Smooth muscle cell (in vitro differentiated cells): ENCODE measurements around the gene LEPROT. TPM values are rescaled to one million over a fixed set of nuclear protein-coding genes. Genes with fewer than 3 reads are reported as not detected.

Source experiments
- DNase-seq: peaks from one replicate; lab custom pipeline; 2025; ENCODE audit not compliant: unreplicated experiment; lab: John Stamatoyannopoulos, UW
- H2AFZ ChIP-seq: fragments of 200-600 bp; sonication (generic); 2 replicates; pipeline ENCODE4 v1.6.0; 2016; ENCODE audit warnings: antibody characterized with exemption, low read depth, mild to moderate bottlenecking
- H3F3A ChIP-seq: fragments of 200-600 bp; sonication (generic); 2 replicates; pipeline ENCODE4 v1.6.0; 2017; ENCODE audit warnings: antibody characterized with exemption, low read depth
- H3K27ac ChIP-seq: fragments of 200-600 bp; sonication (generic); 2 replicates; pipeline ENCODE4 v1.5.1; 2016; ENCODE audit warnings: low read depth, mild to moderate bottlenecking
- H3K27me3 ChIP-seq: fragments of 200-600 bp; sonication (generic); 2 replicates; pipeline ENCODE4 v1.6.1; 2016; ENCODE audit warnings: low read depth, mild to moderate bottlenecking
- H3K36me3 ChIP-seq: fragments of 200-600 bp; sonication (generic); 2 replicates; pipeline ENCODE4 v1.5.1; 2016; ENCODE audit warnings: low read depth
- H3K4me1 ChIP-seq: fragments of 200-600 bp; sonication (generic); 2 replicates; pipeline ENCODE4 v1.5.1; 2016; ENCODE audit warnings: low read depth
- H3K4me2 ChIP-seq: fragments of 200-600 bp; sonication (generic); 2 replicates; pipeline ENCODE4 v1.6.0; 2016; ENCODE audit warnings: mild to moderate bottlenecking
- H3K4me3 ChIP-seq: fragments of 200-600 bp; sonication (generic); 2 replicates; pipeline ENCODE4 v1.5.1; 2016; ENCODE audit warnings: mild to moderate bottlenecking
- H3K79me2 ChIP-seq: fragments of 200-600 bp; sonication (generic); 2 replicates; pipeline ENCODE4 v1.6.0; 2016; ENCODE audit warnings: low read depth, mild to moderate bottlenecking
- H3K9ac ChIP-seq: fragments of 200-600 bp; sonication (generic); 2 replicates; pipeline ENCODE4 v1.6.0; 2016; ENCODE audit warnings: low read depth
- H3K9me3 ChIP-seq: fragments of 200-600 bp; sonication (generic); replicated peaks from 2 replicates; pipeline ENCODE4 v1.5.1; 2016; ENCODE audit warnings: low read depth
- H4K20me1 ChIP-seq: fragments of 200-600 bp; sonication (generic); 2 replicates; pipeline ENCODE4 v1.6.0; 2016; ENCODE audit warnings: low read depth
- WGBS: methylation state at CpG from one replicate; pipeline ENCODE4 v1.1.7; 2016; ENCODE audit warnings: low lambda C conversion rate; 5-methylcytosine and 5-hydroxymethylcytosine counted together
- polyA plus RNA-seq: library from polyadenylated mRNA; unstranded; fragments of >200 nt; fragmentation: Nextera tagmentation; extraction: Ambion mirVana; gene quantifications from 2 replicates; pipeline ENCODE4 v1.2.1, GENCODE V29; 2016
- total RNA-seq: library from RNA; depleted of rRNA; stranded (reverse); fragments of >200 nt; gene quantifications from 2 replicates; pipeline ENCODE4 v1.2.3, GENCODE V29; 2014
- TF ChIP-seq, protein P1 (sequence below): fragments of 200-600 bp; sonication (generic); IDR thresholded peaks from 2 replicates; pipeline ENCODE4 v1.5.1; 2017; ENCODE audit warnings: borderline replicate concordance, mild to moderate bottlenecking, antibody characterized with exemption; ENCODE audit not compliant: insufficient read depth, poor library complexity, severe bottlenecking

LEPROT gene
- total and polyA plus RNA-seq, 2 experiments from 2014 or later = 61.0 to 76.4 TPM

- under 1% methylated on average over 23 of the region's 52 CpGs for whole genome bisulfite sequencing
- no peaks in the 10 kb centered on the region for H3K27me3 ChIP-seq
- peak overlapping the region; percentile 96 for H3K4me2 ChIP-seq
- peak; percentile 100 for DNase-seq
- H3K36me3 ChIP-seq = no peaks in the 10 kb centered on the region
- peak overlapping the region; percentile 78 for H3K9ac ChIP-seq
- H3K9me3 ChIP-seq = no peaks in the 10 kb centered on the region
- H3F3A ChIP-seq = peaks cover 11% of the 10 kb centered on the region
- peak overlapping the region; percentile 100 for H2AFZ ChIP-seq
- peak overlapping the region; percentile 90 for H3K4me3 ChIP-seq
- peak overlapping the region; percentile 97 for H3K27ac ChIP-seq
- peaks cover 29% of the 10 kb centered on the region for H4K20me1 ChIP-seq
- H3K79me2 ChIP-seq = peaks cover 36% of the 10 kb centered on the region
- peaks cover 5% of the 10 kb centered on the region for H3K4me1 ChIP-seq
- TF ChIP-seq, protein P1, sequence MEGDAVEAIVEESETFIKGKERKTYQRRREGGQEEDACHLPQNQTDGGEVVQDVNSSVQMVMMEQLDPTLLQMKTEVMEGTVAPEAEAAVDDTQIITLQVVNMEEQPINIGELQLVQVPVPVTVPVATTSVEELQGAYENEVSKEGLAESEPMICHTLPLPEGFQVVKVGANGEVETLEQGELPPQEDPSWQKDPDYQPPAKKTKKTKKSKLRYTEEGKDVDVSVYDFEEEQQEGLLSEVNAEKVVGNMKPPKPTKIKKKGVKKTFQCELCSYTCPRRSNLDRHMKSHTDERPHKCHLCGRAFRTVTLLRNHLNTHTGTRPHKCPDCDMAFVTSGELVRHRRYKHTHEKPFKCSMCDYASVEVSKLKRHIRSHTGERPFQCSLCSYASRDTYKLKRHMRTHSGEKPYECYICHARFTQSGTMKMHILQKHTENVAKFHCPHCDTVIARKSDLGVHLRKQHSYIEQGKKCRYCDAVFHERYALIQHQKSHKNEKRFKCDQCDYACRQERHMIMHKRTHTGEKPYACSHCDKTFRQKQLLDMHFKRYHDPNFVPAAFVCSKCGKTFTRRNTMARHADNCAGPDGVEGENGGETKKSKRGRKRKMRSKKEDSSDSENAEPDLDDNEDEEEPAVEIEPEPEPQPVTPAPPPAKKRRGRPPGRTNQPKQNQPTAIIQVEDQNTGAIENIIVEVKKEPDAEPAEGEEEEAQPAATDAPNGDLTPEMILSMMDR = no peak
These were observed 533 bp upstream of the LEPROT start for GRCh38 chr1:65419681-65420589.

DNA sequence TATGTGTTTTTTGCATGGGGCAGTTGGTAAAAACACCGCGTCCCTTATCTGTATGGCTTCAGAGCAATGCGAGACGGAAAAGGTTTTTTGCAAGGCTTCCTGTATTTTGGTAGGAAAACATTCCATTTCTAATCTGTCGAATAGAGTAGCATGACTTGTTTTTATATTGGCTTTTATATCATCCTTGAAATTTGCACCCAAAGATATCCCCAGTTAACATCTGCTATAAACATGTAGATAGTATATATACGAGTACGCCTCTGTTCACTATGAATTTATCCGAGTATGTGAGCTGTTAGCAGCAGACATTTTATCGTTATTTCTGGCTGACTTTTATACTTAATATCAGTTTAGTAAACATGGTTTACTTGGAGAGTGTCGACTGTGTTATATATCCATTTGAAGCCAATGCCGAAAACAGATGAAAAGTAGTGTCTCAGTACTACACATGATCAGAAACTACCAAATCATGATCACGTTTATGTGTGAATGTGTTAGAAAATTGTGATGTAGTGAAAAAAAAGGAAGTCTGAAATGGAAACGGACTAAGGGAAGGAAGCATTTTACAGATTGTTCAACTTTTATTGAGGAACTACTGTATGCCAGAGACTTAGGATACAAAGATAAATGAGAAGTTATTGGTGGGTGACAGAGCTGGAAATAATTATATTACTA lies 1.0 kb downstream of the LEPROT start:
- H3K79me2 ChIP-seq = peaks cover 44% of the 10 kb centered on the region
- H3K9me3 ChIP-seq = no peaks in the 10 kb centered on the region
- H3K4me3 ChIP-seq = peak overlapping the region; percentile 90
- peak overlapping the region; percentile 94 for H3K9ac ChIP-seq
- no peak for DNase-seq
- peak overlapping the region; percentile 97 for H3K27ac ChIP-seq
- peak overlapping the region; percentile 86 for H2AFZ ChIP-seq
- H4K20me1 ChIP-seq = peaks cover 43% of the 10 kb centered on the region
- 15% methylated on average over 13 of the region's 13 CpGs for WGBS
- TF ChIP-seq, protein P1 = no peak
- H3K4me2 ChIP-seq = peak overlapping the region; percentile 93
- no peaks in the 10 kb centered on the region for H3K27me3 ChIP-seq
- no peaks in the 10 kb centered on the region for H3K36me3 ChIP-seq
- H3F3A ChIP-seq = peaks cover 11% of the 10 kb centered on the region
- peaks cover 10% of the 10 kb centered on the region for H3K4me1 ChIP-seq

GRCh38 chr1:65422241-65423203 lies 2.1 kb downstream of the LEPROT start:
- H3K36me3 ChIP-seq = no peaks in the 10 kb centered on the region
- H3K9me3 ChIP-seq = no peaks in the 10 kb centered on the region
- peaks cover 10% of the 10 kb centered on the region for H3K4me1 ChIP-seq
- H3K27me3 ChIP-seq = no peaks in the 10 kb centered on the region
- peaks cover 50% of the 10 kb centered on the region for H3K79me2 ChIP-seq
- peak overlapping the region; percentile 93 for H3K4me2 ChIP-seq
- TF ChIP-seq, protein P1 = no peak
- no peak overlapping the region for H3K9ac ChIP-seq
- H3F3A ChIP-seq = peaks cover 11% of the 10 kb centered on the region
- no peak overlapping the region for H2AFZ ChIP-seq
- 90% methylated on average over 12 of the region's 12 CpGs for WGBS
- peak overlapping the region; percentile 90 for H3K4me3 ChIP-seq
- no peak for DNase-seq
- H3K27ac ChIP-seq = peak overlapping the region; percentile 97
- peaks cover 46% of the 10 kb centered on the region for H4K20me1 ChIP-seq
